ENCODE data around the gene CPED1. TPM values are rescaled to one million over a fixed set of nuclear protein-coding genes. Genes with fewer than 3 reads are reported as not detected.

CPED1 gene
- total RNA-seq, 3 donors from 2014 or later (not counting 1 experiment from before 2014, with no cell fraction given), result 0.50 to 1.3 (median 0.96) TPM

- Histone ChIP-seq H3K4me3 (ENCODE audit: low read length) (no peak overlapping the region), H3K9me3 (ENCODE audit: control insufficient read depth, insufficient read depth, low read length) (no peaks in the 10 kb centered on the region), H3K4me1 (ENCODE audit: control insufficient read depth, insufficient read depth, low read length) (no peaks in the 10 kb centered on the region), H3K36me3 (ENCODE audit: control insufficient read depth, insufficient read depth, low read length) (no peaks in the 10 kb centered on the region), H3K27ac (ENCODE audit: low read length) (no peak overlapping the region), H3K27me3 (ENCODE audit: control insufficient read depth, insufficient read depth, low read length) (no peaks in the 10 kb centered on the region)
- Mint-ChIP-seq H3K36me3 (no peaks in the 10 kb centered on the region), H3K27ac (no peak overlapping the region), H3K4me3 (no peak overlapping the region), H3K9me3 (no peaks in the 10 kb centered on the region), H3K4me1 (no peaks in the 10 kb centered on the region), H3K27me3 (ENCODE audit: low read depth in 2 of 2) (peaks cover 0 to 6% of the 10 kb centered on the region in 2 donors)
- intact Hi-C loops (cut with micrococcal nuclease), result no loop called here
- DNase-seq, result no peak
- no peak for ATAC-seq
- TF ChIP-seq CTCF (IDR thresholded peaks at IDR 0.05), result no peak
Observed at GRCh38 chr7:121077165-121077630, 88.7 kb downstream of the CPED1 start.

- ATAC-seq (no peak), DNase-seq (no peak)
- H3K4me3 Mint-ChIP-seq, result no peak overlapping the region
- H3K27ac ChIP-seq (ENCODE audit: low read length), result no peak overlapping the region
- H3K27me3 ChIP-seq (ENCODE audit: control insufficient read depth, insufficient read depth, low read length), result no peaks in the 10 kb centered on the region
- no peak overlapping the region for H3K27ac Mint-ChIP-seq
- H3K36me3 ChIP-seq (ENCODE audit: control insufficient read depth, insufficient read depth, low read length), result no peaks in the 10 kb centered on the region
- H3K9me3 Mint-ChIP-seq, result no peaks in the 10 kb centered on the region
- intact Hi-C loops (cut with micrococcal nuclease), result no loop called here
- H3K4me3 ChIP-seq (ENCODE audit: low read length), result no peak overlapping the region
- TF ChIP-seq CTCF (IDR thresholded peaks at IDR 0.05), result no peak
- no peaks in the 10 kb centered on the region for H3K9me3 ChIP-seq (ENCODE audit: control insufficient read depth, insufficient read depth, low read length)
- no peaks in the 10 kb centered on the region for H3K4me1 ChIP-seq (ENCODE audit: control insufficient read depth, insufficient read depth, low read length)
- peaks cover 0 to 6% of the 10 kb centered on the region in 2 donors for H3K27me3 Mint-ChIP-seq (ENCODE audit: low read depth in 2 of 2)
- no peaks in the 10 kb centered on the region for H3K4me1 Mint-ChIP-seq
- H3K36me3 Mint-ChIP-seq, result no peaks in the 10 kb centered on the region
- WGBS (ENCODE audit: insufficient coverage), result 95% methylated on average over 2 of the region's 2 CpGs
Observed at GRCh38 chr7:121078701-121079227, 90.3 kb downstream of the CPED1 start.

GRCh38 chr7:121079425-121080169, 91.1 kb downstream of the CPED1 start:
- Mint-ChIP-seq H3K36me3 (no peaks in the 10 kb centered on the region), H3K4me1 (no peaks in the 10 kb centered on the region), H3K27ac (no peak overlapping the region), H3K4me3 (no peak overlapping the region), H3K27me3 (ENCODE audit: low read depth in 2 of 2) (peaks cover 0 to 6% of the 10 kb centered on the region in 2 donors), H3K9me3 (no peaks in the 10 kb centered on the region)
- WGBS (ENCODE audit: insufficient coverage), result 74% methylated on average over 5 of the region's 5 CpGs
- H3K9me3 ChIP-seq (ENCODE audit: control insufficient read depth, insufficient read depth, low read length), result no peaks in the 10 kb centered on the region
- H3K36me3 ChIP-seq (ENCODE audit: control insufficient read depth, insufficient read depth, low read length), result no peaks in the 10 kb centered on the region
- DNase-seq, result no peak
- no peak for TF ChIP-seq CTCF (IDR thresholded peaks at IDR 0.05)
- H3K27ac ChIP-seq (ENCODE audit: low read length), result no peak overlapping the region
- H3K4me3 ChIP-seq (ENCODE audit: low read length), result no peak overlapping the region
- H3K27me3 ChIP-seq (ENCODE audit: control insufficient read depth, insufficient read depth, low read length), result no peaks in the 10 kb centered on the region
- intact Hi-C loops (cut with micrococcal nuclease), result no loop called here
- no peak for ATAC-seq
- no peaks in the 10 kb centered on the region for H3K4me1 ChIP-seq (ENCODE audit: control insufficient read depth, insufficient read depth, low read length)

Data from natural killer cell (primary cell).